WTC11 (cell line): ENCODE results near the gene SEL1L. TPM values are rescaled to one million over a fixed set of nuclear protein-coding genes. Genes with fewer than 3 reads are reported as not detected.

Experiments used
- ATAC-seq: fragments of 200-7000 bp; cut with Tn5 transposase; 2 replicates; pipeline ENCODE4 v1.10.0; 2021; ENCODE audit warnings: mild to moderate bottlenecking, moderate library complexity
- CTCF ChIA-PET: fragments of 300-600 bp; sonication (Branson Sonifier 250); formaldehyde crosslinking; loops from one replicate; lab custom pipeline; 2021; ENCODE audit warnings: antibody characterized with exemption; lab: Charles Lee
- POLR2A ChIA-PET: fragments of 350-600 bp; sonication (Branson Sonifier 250); formaldehyde crosslinking; loops from one replicate; lab custom pipeline; 2021; ENCODE audit warnings: antibody characterized with exemption; lab: Charles Lee
- DNase-seq: peaks from one replicate; pipeline ENCODE4 v3.0.0; 2021; ENCODE audit warnings: low spot score
- H3K27ac Mint-ChIP-seq: 2 replicates; pipeline ENCODE4 v1.8.0; 2021; ENCODE audit warnings: mixed read lengths
- H3K27me3 Mint-ChIP-seq: 2 replicates; pipeline ENCODE4 v1.8.0; 2021; ENCODE audit warnings: low read depth, mild to moderate bottlenecking, moderate library complexity, mixed read lengths
- H3K36me3 Mint-ChIP-seq: 2 replicates; pipeline ENCODE4 v1.8.0; 2021; ENCODE audit warnings: mixed read lengths
- H3K4me1 Mint-ChIP-seq: 2 replicates; pipeline ENCODE4 v1.8.0; 2022; ENCODE audit warnings: mixed read lengths
- H3K4me3 Mint-ChIP-seq: 2 replicates; pipeline ENCODE4 v1.8.0; 2021; ENCODE audit warnings: mild to moderate bottlenecking, moderate library complexity, mixed read lengths
- H3K9me3 Mint-ChIP-seq: 2 replicates; pipeline ENCODE4 v1.8.0; 2021; ENCODE audit warnings: mixed read lengths
- ATF2 ChIP-seq: sonication (generic); formaldehyde crosslinking; IDR thresholded peaks from 2 replicates; pipeline ENCODE4 v1.8.1; 2022; ENCODE audit warnings: low read depth, missing genetic modification reagents, borderline replicate concordance
- ZNF121 ChIP-seq: sonication (generic); formaldehyde crosslinking; IDR thresholded peaks from 2 replicates; pipeline ENCODE4 v1.8.0; 2023; ENCODE audit warnings: missing genetic modification reagents
- ZNF317 ChIP-seq: sonication (generic); formaldehyde crosslinking; IDR thresholded peaks from 2 replicates; pipeline ENCODE4 v1.8.1; 2023; ENCODE audit warnings: low read depth, mild to moderate bottlenecking, moderate library complexity, missing genetic modification reagents, borderline replicate concordance
- total RNA-seq: library from RNA; stranded (reverse); gene quantifications from 3 replicates; pipeline ENCODE4 v1.2.3, GENCODE V29; 2021
- TF ChIP-seq, protein P1 (sequence below): sonication (generic); formaldehyde crosslinking; IDR thresholded peaks from 2 replicates; pipeline ENCODE4 v1.8.1; 2022; ENCODE audit warnings: low read depth, mild to moderate bottlenecking, moderate library complexity, missing genetic modification reagents, borderline replicate concordance
- TF ChIP-seq, protein P2 (sequence below): fragments of 200-600 bp; IDR thresholded peaks from 2 replicates; pipeline ENCODE4 v1.8.0; 2022; ENCODE audit warnings: antibody characterized with exemption
- TF ChIP-seq, protein P3 (sequence below): fragments of 250-450 bp; sonication (Bioruptor Pico); IDR thresholded peaks from 2 replicates; pipeline ENCODE4 v1.9.0; 2021; ENCODE audit warnings: mild to moderate bottlenecking

SEL1L gene
- total RNA-seq, 1 experiment from 2014 or later = 29.1 TPM

- peaks cover 30% of the 10 kb centered on the region for H3K4me1 Mint-ChIP-seq
These were observed 80.4 kb downstream of the SEL1L start for GRCh38 chr14:81453166-81453766.

DNA sequence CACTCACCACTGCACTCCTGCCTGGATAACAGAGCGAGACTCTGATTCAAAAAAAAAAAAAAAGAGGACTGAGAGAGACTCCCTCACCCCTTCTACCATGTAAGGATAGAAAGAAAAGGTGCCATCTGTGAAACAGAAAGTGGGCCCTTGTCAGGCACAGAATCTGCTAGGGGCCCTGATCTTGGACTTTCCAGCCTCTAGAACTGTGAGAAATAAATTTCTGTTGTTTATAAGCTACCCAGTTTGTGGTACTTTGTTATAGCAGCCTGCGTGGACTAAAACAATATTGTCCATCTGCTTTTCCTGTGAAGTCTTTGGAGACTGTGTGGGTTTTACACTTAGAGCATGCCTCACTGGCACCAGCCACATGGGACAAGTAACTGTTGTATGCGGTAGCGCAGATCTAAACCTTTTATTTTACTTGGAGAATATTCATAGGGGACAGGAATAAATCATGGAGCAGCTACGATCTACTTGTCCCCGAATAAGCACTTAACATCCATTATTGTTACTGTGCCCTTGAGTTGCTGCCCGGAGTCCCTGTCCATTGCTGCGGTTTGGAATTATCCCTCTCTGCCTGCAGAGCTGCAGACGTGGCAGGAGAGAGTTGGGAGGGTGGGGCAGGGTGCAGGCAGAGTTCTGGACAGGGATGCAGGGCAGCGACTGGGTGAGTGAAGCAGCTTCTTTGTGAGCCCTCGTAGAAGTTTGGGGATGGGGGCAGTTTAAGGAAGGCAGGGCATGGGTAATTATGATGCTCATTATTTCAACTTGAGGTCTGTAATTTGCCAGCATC, 81.1 kb downstream of the SEL1L start:
- no peak for DNase-seq
- Mint-ChIP-seq H3K27me3 (peaks cover 4% of the 10 kb centered on the region; the same call in 1 of the 2 replicates), H3K27ac (no peak overlapping the region), H3K4me1 (peaks cover 30% of the 10 kb centered on the region), H3K9me3 (no peaks in the 10 kb centered on the region), H3K4me3 (peak overlapping the region; percentile 29; the same call in 1 of the 2 replicates), H3K36me3 (no peaks in the 10 kb centered on the region)
- POLR2A ChIA-PET = interaction anchor here (0.8 to 0.9 kb wide), 2 partner anchors 16 to 183 kb away, joined by 3 to 4 read pairs; no protein-coding TSS in a partner anchor
- TF ChIP-seq, protein P1, sequence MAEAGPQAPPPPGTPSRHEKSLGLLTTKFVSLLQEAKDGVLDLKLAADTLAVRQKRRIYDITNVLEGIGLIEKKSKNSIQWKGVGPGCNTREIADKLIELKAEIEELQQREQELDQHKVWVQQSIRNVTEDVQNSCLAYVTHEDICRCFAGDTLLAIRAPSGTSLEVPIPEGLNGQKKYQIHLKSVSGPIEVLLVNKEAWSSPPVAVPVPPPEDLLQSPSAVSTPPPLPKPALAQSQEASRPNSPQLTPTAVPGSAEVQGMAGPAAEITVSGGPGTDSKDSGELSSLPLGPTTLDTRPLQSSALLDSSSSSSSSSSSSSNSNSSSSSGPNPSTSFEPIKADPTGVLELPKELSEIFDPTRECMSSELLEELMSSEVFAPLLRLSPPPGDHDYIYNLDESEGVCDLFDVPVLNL (CRISPR knock-in tag) = no peak
- TF ChIP-seq ZNF317 (CRISPR knock-in tag) = no peak
- ATAC-seq = peak; percentile 28
- CTCF ChIA-PET = interaction anchor here (0.6 to 4.7 kb wide), 17 partner anchors 17 to 556 kb away, joined by 3 to 87 read pairs (median 4); partner anchors contain the start of gene GTF2A1

More at GRCh38 chr14:81453166-81453766, 80.4 kb downstream of the SEL1L start:
- H3K4me3 Mint-ChIP-seq = peak overlapping the region; percentile 29
- no peaks in the 10 kb centered on the region for H3K36me3 Mint-ChIP-seq
- TF ChIP-seq, protein P2, sequence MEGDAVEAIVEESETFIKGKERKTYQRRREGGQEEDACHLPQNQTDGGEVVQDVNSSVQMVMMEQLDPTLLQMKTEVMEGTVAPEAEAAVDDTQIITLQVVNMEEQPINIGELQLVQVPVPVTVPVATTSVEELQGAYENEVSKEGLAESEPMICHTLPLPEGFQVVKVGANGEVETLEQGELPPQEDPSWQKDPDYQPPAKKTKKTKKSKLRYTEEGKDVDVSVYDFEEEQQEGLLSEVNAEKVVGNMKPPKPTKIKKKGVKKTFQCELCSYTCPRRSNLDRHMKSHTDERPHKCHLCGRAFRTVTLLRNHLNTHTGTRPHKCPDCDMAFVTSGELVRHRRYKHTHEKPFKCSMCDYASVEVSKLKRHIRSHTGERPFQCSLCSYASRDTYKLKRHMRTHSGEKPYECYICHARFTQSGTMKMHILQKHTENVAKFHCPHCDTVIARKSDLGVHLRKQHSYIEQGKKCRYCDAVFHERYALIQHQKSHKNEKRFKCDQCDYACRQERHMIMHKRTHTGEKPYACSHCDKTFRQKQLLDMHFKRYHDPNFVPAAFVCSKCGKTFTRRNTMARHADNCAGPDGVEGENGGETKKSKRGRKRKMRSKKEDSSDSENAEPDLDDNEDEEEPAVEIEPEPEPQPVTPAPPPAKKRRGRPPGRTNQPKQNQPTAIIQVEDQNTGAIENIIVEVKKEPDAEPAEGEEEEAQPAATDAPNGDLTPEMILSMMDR = peak; percentile 81
- TF ChIP-seq, protein P3, sequence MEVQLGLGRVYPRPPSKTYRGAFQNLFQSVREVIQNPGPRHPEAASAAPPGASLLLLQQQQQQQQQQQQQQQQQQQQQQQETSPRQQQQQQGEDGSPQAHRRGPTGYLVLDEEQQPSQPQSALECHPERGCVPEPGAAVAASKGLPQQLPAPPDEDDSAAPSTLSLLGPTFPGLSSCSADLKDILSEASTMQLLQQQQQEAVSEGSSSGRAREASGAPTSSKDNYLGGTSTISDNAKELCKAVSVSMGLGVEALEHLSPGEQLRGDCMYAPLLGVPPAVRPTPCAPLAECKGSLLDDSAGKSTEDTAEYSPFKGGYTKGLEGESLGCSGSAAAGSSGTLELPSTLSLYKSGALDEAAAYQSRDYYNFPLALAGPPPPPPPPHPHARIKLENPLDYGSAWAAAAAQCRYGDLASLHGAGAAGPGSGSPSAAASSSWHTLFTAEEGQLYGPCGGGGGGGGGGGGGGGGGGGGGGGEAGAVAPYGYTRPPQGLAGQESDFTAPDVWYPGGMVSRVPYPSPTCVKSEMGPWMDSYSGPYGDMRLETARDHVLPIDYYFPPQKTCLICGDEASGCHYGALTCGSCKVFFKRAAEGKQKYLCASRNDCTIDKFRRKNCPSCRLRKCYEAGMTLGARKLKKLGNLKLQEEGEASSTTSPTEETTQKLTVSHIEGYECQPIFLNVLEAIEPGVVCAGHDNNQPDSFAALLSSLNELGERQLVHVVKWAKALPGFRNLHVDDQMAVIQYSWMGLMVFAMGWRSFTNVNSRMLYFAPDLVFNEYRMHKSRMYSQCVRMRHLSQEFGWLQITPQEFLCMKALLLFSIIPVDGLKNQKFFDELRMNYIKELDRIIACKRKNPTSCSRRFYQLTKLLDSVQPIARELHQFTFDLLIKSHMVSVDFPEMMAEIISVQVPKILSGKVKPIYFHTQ (CRISPR knock-in tag) = no peak
- CTCF ChIA-PET = interaction anchor here (0.6 to 4.7 kb wide), 18 partner anchors 17 to 1265 kb away, joined by 3 to 87 read pairs (median 4); partner anchors contain the start of gene GTF2A1
- H3K27me3 Mint-ChIP-seq = peaks cover 4% of the 10 kb centered on the region; the same call in 1 of the 2 replicates
- no peak overlapping the region for H3K27ac Mint-ChIP-seq
- POLR2A ChIA-PET = interaction anchor here (0.8 to 0.9 kb wide), 2 partner anchors 17 to 184 kb away, joined by 3 to 4 read pairs; no protein-coding TSS in a partner anchor
- DNase-seq = peak; percentile 62
- no peaks in the 10 kb centered on the region for H3K9me3 Mint-ChIP-seq
- peak; percentile 66 for ATAC-seq

- POLR2A ChIA-PET = interaction anchor here (1.7 kb wide), 1 partner anchor 232 kb away, joined by 5 read pairs; no protein-coding TSS in a partner anchor
- ATAC-seq = no peak
- TF ChIP-seq ATF2 (CRISPR knock-in tag) = no peak
- TF ChIP-seq ZNF121 (CRISPR knock-in tag) = peak; percentile 50; the same call in 1 of the 2 replicates
These were observed 82.7 kb downstream of the SEL1L start for GRCh38 chr14:81450976-81451375.

More at GRCh38 chr14:81450976-81451375, 82.7 kb downstream of the SEL1L start:
- CTCF ChIA-PET = interaction anchor here (3.0 kb wide), 1 partner anchor 182 kb away, joined by 23 read pairs; no protein-coding TSS in a partner anchor
- H3K27me3 Mint-ChIP-seq = peaks cover 4% of the 10 kb centered on the region; the same call in 1 of the 2 replicates
- no peak overlapping the region for H3K4me3 Mint-ChIP-seq
- no peaks in the 10 kb centered on the region for H3K36me3 Mint-ChIP-seq
- peaks cover 32% of the 10 kb centered on the region for H3K4me1 Mint-ChIP-seq
- no peak overlapping the region for H3K27ac Mint-ChIP-seq
- no peak for DNase-seq
- H3K9me3 Mint-ChIP-seq = no peaks in the 10 kb centered on the region
